MCF 10A (cell line): Measurements from ENCODE around the gene EXT2. TPM values are rescaled to one million over a fixed set of nuclear protein-coding genes. Genes with fewer than 3 reads are reported as not detected.
A peak's percentile ranks its signal among the peaks of the same experiment; 100 is the strongest.

Experiments
- BruUV-seq: library from RNA; stranded (reverse); fragments of 400-500 nt; replicated peaks from 2 replicates; lab custom pipeline; 2021; lab: Mats Ljungman, UMichigan
- CTCF ChIA-PET: fragments of 300-600 bp; sonication (Branson Sonifier 250); formaldehyde crosslinking; extraction: SDS; loops from one replicate; lab custom pipeline; 2021; ENCODE audit warnings: antibody characterized with exemption, inconsistent platforms; lab: Yijun Ruan, JAX
- POLR2A ChIA-PET: fragments of 300-600, 350-650 bp; sonication (Branson Sonifier 250); formaldehyde crosslinking; extraction: SDS; loops from one replicate; lab custom pipeline; 2020; ENCODE audit warnings: antibody characterized with exemption, inconsistent platforms; lab: Yijun Ruan, JAX
- DNase-seq: peaks from one replicate; pipeline ENCODE4 v3.0.0-alpha.2; 2018; ENCODE audit not compliant: unreplicated experiment
- H3K27ac Mint-ChIP-seq: one replicate; pipeline ENCODE4 v1.8.0; 2022; ENCODE audit warnings: mild to moderate bottlenecking, low read depth, mixed read lengths; ENCODE audit not compliant: unreplicated experiment
- H3K27me3 Mint-ChIP-seq: one replicate; pipeline ENCODE4 v1.8.0; 2022; ENCODE audit warnings: mixed read lengths; ENCODE audit not compliant: insufficient read depth, unreplicated experiment
- H3K36me3 Mint-ChIP-seq: one replicate; pipeline ENCODE4 v1.8.0; 2022; ENCODE audit warnings: mild to moderate bottlenecking, moderate library complexity, mixed read lengths; ENCODE audit not compliant: insufficient read depth, unreplicated experiment
- H3K4me1 Mint-ChIP-seq: one replicate; pipeline ENCODE4 v1.8.0; 2022; ENCODE audit warnings: mixed read lengths; ENCODE audit not compliant: insufficient read depth, unreplicated experiment
- H3K4me3 Mint-ChIP-seq: one replicate; pipeline ENCODE4 v1.8.0; 2022; ENCODE audit warnings: mild to moderate bottlenecking, moderate library complexity, mixed read lengths; ENCODE audit not compliant: unreplicated experiment
- H3K9me3 Mint-ChIP-seq: one replicate; pipeline ENCODE4 v1.8.0; 2022; ENCODE audit warnings: mixed read lengths; ENCODE audit not compliant: unreplicated experiment
- CTCF ChIP-seq: fragments of 200-600 bp; IDR thresholded peaks from one replicate; pipeline ENCODE4 v1.8.0; 2022; ENCODE audit warnings: antibody characterized with exemption, mild to moderate bottlenecking; ENCODE audit not compliant: unreplicated experiment
- intact Hi-C: fragments of 100-400 bp; cut with micrococcal nuclease; formaldehyde crosslinking; loops from 2 replicates; pipeline ENCODE4 v1.14.1; 2022
- total RNA-seq: library from RNA; stranded (reverse); gene quantifications from 2 replicates; pipeline ENCODE4 v1.2.3, GENCODE V29; 2022

Gene EXT2
- total RNA-seq, 1 experiment from 2014 or later: 73.1 TPM

GRCh38 chr11:44176546-44177213 lies 81.2 kb downstream of the EXT2 start:
- Mint-ChIP-seq H3K27me3 (no peaks in the 10 kb centered on the region), H3K4me3 (no peak overlapping the region), H3K4me1 (no peaks in the 10 kb centered on the region), H3K27ac (no peak overlapping the region), H3K9me3 (no peaks in the 10 kb centered on the region), H3K36me3 (peaks cover 4% of the 10 kb centered on the region)
- DNase-seq: no peak
- POLR2A ChIA-PET: interaction anchor here (0.5 to 0.9 kb wide), 2 partner anchors 9 to 181 kb away, joined by 3 read pairs; no protein-coding TSS in a partner anchor
- no TSS peak for BruUV-seq
- intact Hi-C loops: no loop called here
- no peak for TF ChIP-seq CTCF
- CTCF ChIA-PET: interaction anchor here (0.6 kb wide), 1 partner anchor 10 kb away, joined by 3 read pairs; no protein-coding TSS in a partner anchor

GRCh38 chr11:44177905-44178304 lies 82.4 kb downstream of the EXT2 start:
- Mint-ChIP-seq H3K36me3 (peaks cover 4% of the 10 kb centered on the region), H3K27ac (no peak overlapping the region), H3K27me3 (no peaks in the 10 kb centered on the region), H3K9me3 (no peaks in the 10 kb centered on the region), H3K4me3 (no peak overlapping the region), H3K4me1 (no peaks in the 10 kb centered on the region)
- intact Hi-C loops: no loop called here
- TF ChIP-seq CTCF: no peak
- no TSS peak for BruUV-seq
- POLR2A ChIA-PET: interaction anchor here (1.2 kb wide), 1 partner anchor 57 kb away, joined by 4 read pairs; no protein-coding TSS in a partner anchor
- CTCF ChIA-PET: interaction anchor here (0.6 kb wide), 2 partner anchors 22 to 763 kb away, joined by 3 to 4 read pairs; no protein-coding TSS in a partner anchor
- DNase-seq: no peak

DNA sequence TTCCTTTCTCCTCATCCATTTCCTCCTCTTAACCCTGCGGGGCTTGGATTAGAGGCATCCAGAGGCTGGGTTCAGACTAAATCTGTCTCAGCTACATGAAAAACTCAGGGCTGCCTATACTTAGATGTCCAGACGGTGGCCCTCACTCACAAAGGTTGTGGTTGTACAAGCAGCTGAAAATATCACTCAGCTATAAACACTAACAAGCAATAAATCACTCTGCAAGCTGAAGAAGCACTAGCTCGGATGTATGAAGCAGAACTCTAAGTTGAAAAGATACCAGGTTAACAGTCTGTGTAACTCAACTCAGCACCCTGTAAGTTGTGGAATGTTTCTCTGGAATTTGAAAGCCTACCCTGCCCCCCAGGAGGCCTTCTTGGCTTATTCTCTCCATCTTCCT lies 82.9 kb downstream of the EXT2 start:
- ChIA-PET CTCF (interaction anchor here (0.6 to 1.0 kb wide), 3 partner anchors 13 to 763 kb away, joined by 3 to 4 read pairs (median 3); no protein-coding TSS in a partner anchor), POLR2A (interaction anchor here (1.2 kb wide), 1 partner anchor 56 kb away, joined by 4 read pairs; no protein-coding TSS in a partner anchor)
- DNase-seq: no peak
- intact Hi-C loops: no loop called here
- H3K4me3 Mint-ChIP-seq: no peak overlapping the region
- BruUV-seq: no TSS peak
- no peaks in the 10 kb centered on the region for H3K4me1 Mint-ChIP-seq
- H3K9me3 Mint-ChIP-seq: no peaks in the 10 kb centered on the region
- H3K27ac Mint-ChIP-seq: no peak overlapping the region
- H3K36me3 Mint-ChIP-seq: peaks cover 4% of the 10 kb centered on the region
- H3K27me3 Mint-ChIP-seq: no peaks in the 10 kb centered on the region
- TF ChIP-seq CTCF: no peak

DNA sequence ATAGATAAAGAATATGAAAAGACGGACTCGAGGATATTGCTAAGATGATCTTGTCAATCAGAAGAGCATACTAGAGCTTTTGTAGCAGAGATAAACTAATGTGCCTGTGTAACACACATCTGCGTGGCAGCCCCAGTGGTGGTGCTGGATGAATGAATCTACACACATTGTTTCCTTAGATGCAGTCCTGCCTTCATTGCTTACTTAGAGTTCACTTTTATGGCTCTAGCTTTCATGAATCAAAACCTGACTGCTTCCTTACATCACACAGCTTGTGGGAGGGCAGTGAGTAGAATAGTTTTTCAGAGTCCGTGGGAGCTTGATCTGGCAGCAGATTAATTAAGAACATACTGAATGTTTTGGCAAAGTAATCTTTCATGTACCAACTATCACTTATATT lies 83.7 kb downstream of the EXT2 start:
- intact Hi-C loops: no loop called here
- Mint-ChIP-seq H3K4me1 (no peaks in the 10 kb centered on the region), H3K36me3 (peaks cover 4% of the 10 kb centered on the region), H3K27me3 (no peaks in the 10 kb centered on the region), H3K9me3 (no peaks in the 10 kb centered on the region), H3K4me3 (no peak overlapping the region), H3K27ac (peak overlapping the region; percentile 14)
- TF ChIP-seq CTCF: no peak
- BruUV-seq: no TSS peak
- no peak for DNase-seq
- ChIA-PET CTCF (interaction anchor here (0.5 to 1.0 kb wide), 3 partner anchors 13 to 361 kb away, joined by 3 read pairs; no protein-coding TSS in a partner anchor), POLR2A (interaction anchor here (1.7 kb wide), 1 partner anchor 13 kb away, joined by 5 read pairs; no protein-coding TSS in a partner anchor)
